K562 (cell line): ENCODE data around the gene IRF9. TPM values are rescaled to one million over a fixed set of nuclear protein-coding genes. Genes with fewer than 3 reads are reported as not detected.
A peak's percentile ranks its signal among the peaks of the same experiment; 100 is the strongest.

Experiments
- ARHGAP35 ChIP-seq: fragments of 450-650 bp; IDR thresholded peaks from 2 replicates; pipeline ENCODE4 v1.6.1; 2018; ENCODE audit not compliant: partially characterized antibody
- ARID3B ChIP-seq: fragments of 250-450 bp; sonication (Bioruptor Pico); IDR thresholded peaks from 2 replicates; pipeline ENCODE4 v1.4.0; 2020; ENCODE audit warnings: borderline replicate concordance
- ATF2 ChIP-seq: sonication (generic); formaldehyde crosslinking; IDR thresholded peaks from 2 replicates; pipeline ENCODE4 v1.8.1; 2022; ENCODE audit warnings: missing genetic modification reagents
- CAMTA2 ChIP-seq: fragments of 250-450 bp; sonication (Bioruptor Pico); conservative IDR thresholded peaks from 2 replicates; pipeline ENCODE4 v1.5.1; 2022
- DDX20 ChIP-seq: fragments of 450-650 bp; IDR thresholded peaks from 2 replicates; pipeline ENCODE4 v1.6.1; 2016; ENCODE audit warnings: missing genetic modification characterization, low read depth, mild to moderate bottlenecking, missing compliant biosample characterization, moderate library complexity
- FOXM1 ChIP-seq, 2 experiments: fragments of 450-650 bp in 1 of 2; sonication (generic) in 1 of 2; formaldehyde crosslinking in 1 of 2; IDR thresholded peaks; 2 replicates each; pipeline versions ENCODE4 v1.6.1 to v1.9.0; 2017 to 2022; ENCODE audit warnings: low read depth in 2 of 2, mild to moderate bottlenecking in 2 of 2, missing genetic modification reagents in 1 of 2, moderate library complexity in 1 of 2
- HCFC1 ChIP-seq: IDR thresholded peaks from 2 replicates; pipeline ENCODE4 v1.6.1; 2012; ENCODE audit warnings: low read depth, low read length, improper control_type of control experiment
- HMGN3 ChIP-seq: IDR thresholded peaks from 2 replicates; pipeline ENCODE4 v1.6.1; 2011; ENCODE audit warnings: borderline replicate concordance, low read depth, mild to moderate bottlenecking, mixed read lengths, low read length; ENCODE audit not compliant: insufficient read length; ENCODE audit errors: extremely low read depth
- MCM7 ChIP-seq, 2 experiments: fragments of 450-650 bp; IDR thresholded peaks; 2 replicates each; pipeline ENCODE4 v1.6.1; 2016 to 2018
- MTA3 ChIP-seq: fragments of 450-650 bp; formaldehyde crosslinking; IDR thresholded peaks from 2 replicates; pipeline ENCODE4 v1.6.1; 2017; ENCODE audit warnings: mild to moderate bottlenecking, borderline replicate concordance
- NFE2L1 ChIP-seq: fragments of 450-650 bp; IDR thresholded peaks from 2 replicates; pipeline ENCODE4 v1.6.1; 2016; ENCODE audit warnings: missing genetic modification characterization, low read depth, mild to moderate bottlenecking, missing compliant biosample characterization, moderate library complexity, borderline replicate concordance
- NR0B1 ChIP-seq: fragments of 450-650 bp; IDR thresholded peaks from one replicate; pipeline ENCODE4 v1.6.1; 2018; ENCODE audit warnings: mild to moderate bottlenecking, moderate library complexity; ENCODE audit not compliant: partially characterized antibody
- OTX1 ChIP-seq: fragments of 450-650 bp; formaldehyde crosslinking; IDR thresholded peaks from 2 replicates; pipeline ENCODE4 v1.4.0; 2022; ENCODE audit warnings: mild to moderate bottlenecking
- PKNOX1 ChIP-seq: fragments of 450-650 bp; IDR thresholded peaks from 2 replicates; pipeline ENCODE4 v1.6.1; 2016
- SRSF9 ChIP-seq: fragments of 200-400 bp; formaldehyde crosslinking; IDR thresholded peaks from 2 replicates; pipeline ENCODE4 v1.6.1; 2017; ENCODE audit warnings: low read depth, low read length, borderline replicate concordance
- ZNF518B ChIP-seq: fragments of 250-450 bp; sonication (Bioruptor Pico); IDR thresholded peaks from 2 replicates; pipeline ENCODE4 v1.5.0; 2021; ENCODE audit warnings: mild to moderate bottlenecking, moderate library complexity
- ZNF589 ChIP-seq: fragments of 200-800 bp; sonication (Bioruptor generic); IDR thresholded peaks from 2 replicates; pipeline ENCODE4 v1.6.1; 2016; ENCODE audit warnings: low read depth, missing genetic modification characterization, missing compliant biosample characterization
- ZNF77 ChIP-seq: fragments of 250-450 bp; sonication (Bioruptor Pico); IDR thresholded peaks from 2 replicates; pipeline ENCODE4 v1.5.0; 2020
- polyA plus RNA-seq, 8 experiments: library from polyadenylated mRNA; depleted of rRNA in 4 of 8; stranded (reverse) in 5 of 8; unstranded in 3 of 8; fragments of >200 nt; fragmentation: Nextera tagmentation in 2 of 8; fragmentation: Illumina TruSeq in 1 of 8; extraction: Ambion mirVana in 2 of 8; extraction: Trizol in 1 of 8; gene quantifications; 2 replicates each; pipeline versions ENCODE4 v1.2.1 to v1.2.3, GENCODE V29; 2011 to 2014; ENCODE audit warnings: inconsistent platforms in 1 of 8, missing spikeins in 1 of 8
- total RNA-seq, 7 experiments: library from RNA; depleted of rRNA in 6 of 7; stranded (reverse); fragments of >200 nt in 6 of 7; fragmentation: Illumina TruSeq in 2 of 7; extraction: Trizol in 2 of 7; gene quantifications; 2 replicates each; pipeline versions ENCODE4 v1.2.1 to v1.2.3, GENCODE V29; 2011 to 2021; ENCODE audit warnings: low replicate concordance in 1 of 7

Gene IRF9
- total and polyA plus RNA-seq, 9 of the 15 experiments (the other 6 are each of a cell fraction or from before 2014, with no cell fraction given) = 0.79 to 14.8 (median 6.1) TPM

GRCh38 chr14:24114532-24115421 is 46.3 kb upstream of the IRF9 start, which contains the start of the genes DCAF11 and NRL (continued):
- TF ChIP-seq ZNF518B (CRISPR knock-in tag) (no peak), ARHGAP35 (no peak), PKNOX1 (peak; percentile 99), ARID3B (CRISPR knock-in tag) (no peak), HCFC1 (no peak), FOXM1 (IDR thresholded peaks at IDR 0.05; ENCODE audit: low read depth) (peak; percentile 62; the same call in 1 of the 2 replicates), FOXM1 (CRISPR knock-in tag; IDR thresholded peaks at IDR 0.05; ENCODE audit: low read depth) (0 out of 2 replicates have a peak, but pooled peaks have one; percentile 50), HMGN3 (peak; percentile 45), MTA3 (peak; percentile 77; the same call in 1 of the 2 replicates), CAMTA2 (CRISPR knock-in tag) (no peak), ATF2 (CRISPR knock-in tag) (no peak), ZNF77 (no peak), DDX20 (tag) (no peak), OTX1 (CRISPR knock-in tag) (no peak), NR0B1 (no peak), SRSF9 (no peak), NFE2L1 (tag) (no peak), MCM7 (IDR thresholded peaks at IDR 0.05) (no peak), ZNF589 (CRISPR knock-in tag) (no peak)
